ENCODE results near the gene ERC2.

ERC2 gene

DNA sequence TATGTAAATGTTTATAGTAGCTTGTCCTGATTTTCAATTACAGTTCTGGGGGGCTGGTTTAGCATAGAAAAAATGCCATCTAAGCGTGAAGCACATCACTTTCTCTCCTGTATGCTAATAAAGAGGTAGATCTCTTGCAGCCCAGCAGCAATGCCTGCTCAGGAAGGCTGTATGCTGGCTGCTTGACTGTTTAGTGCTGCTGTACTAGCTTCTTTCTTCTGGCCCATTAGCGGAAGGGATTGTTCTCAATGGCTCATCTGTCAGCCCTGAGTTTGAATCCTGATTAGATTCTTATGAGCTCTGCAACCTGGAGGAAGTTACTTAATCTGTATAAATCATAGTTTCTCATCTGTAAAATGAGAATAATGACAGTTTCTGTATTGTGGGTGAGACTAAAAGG is 478.9 kb downstream of the ERC2 start:
- no peak for DNase-seq (ENCODE audit: low spot score)

DNA sequence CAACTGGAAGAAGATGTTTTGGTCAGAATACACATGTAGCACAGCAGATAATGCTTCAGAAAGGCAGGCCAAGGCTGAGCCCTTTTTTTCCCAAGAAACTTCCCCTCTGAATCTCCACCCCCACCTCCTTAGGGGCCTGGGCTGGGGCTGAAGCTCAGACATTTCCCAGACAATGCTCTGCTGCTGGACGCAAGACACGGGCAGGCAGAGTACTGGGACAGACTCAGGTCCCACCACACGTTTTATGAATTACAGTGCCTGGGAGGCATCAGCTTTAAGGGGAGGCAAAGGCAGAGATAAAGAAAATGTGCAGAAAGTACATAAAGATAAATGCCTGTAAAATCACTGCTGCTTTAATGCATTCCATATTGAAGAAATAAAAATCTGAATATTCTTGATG is 479.4 kb downstream of the ERC2 start:
- no peak for DNase-seq (ENCODE audit: low spot score)

DNA sequence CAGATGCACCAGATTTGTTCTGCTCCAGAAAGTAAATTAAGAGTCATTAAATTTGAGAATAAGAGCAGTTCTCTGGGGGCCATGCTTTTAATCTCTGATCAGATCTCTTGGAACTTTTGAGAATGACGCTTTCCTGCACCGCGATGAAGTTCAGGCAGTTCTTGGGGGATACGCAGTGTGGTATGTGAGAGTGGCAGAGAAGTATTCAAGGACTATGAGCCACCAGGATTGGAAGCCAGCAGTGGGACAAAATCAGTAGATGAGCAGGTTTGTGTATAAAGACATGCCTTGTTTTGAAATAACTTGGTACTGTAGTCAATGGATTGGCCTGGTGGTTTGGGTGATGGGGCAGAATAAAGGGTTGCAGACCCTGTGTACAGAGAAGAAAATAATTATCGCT is 483.6 kb downstream of the ERC2 start:
- no peak for DNase-seq (ENCODE audit: low spot score)

DNA sequence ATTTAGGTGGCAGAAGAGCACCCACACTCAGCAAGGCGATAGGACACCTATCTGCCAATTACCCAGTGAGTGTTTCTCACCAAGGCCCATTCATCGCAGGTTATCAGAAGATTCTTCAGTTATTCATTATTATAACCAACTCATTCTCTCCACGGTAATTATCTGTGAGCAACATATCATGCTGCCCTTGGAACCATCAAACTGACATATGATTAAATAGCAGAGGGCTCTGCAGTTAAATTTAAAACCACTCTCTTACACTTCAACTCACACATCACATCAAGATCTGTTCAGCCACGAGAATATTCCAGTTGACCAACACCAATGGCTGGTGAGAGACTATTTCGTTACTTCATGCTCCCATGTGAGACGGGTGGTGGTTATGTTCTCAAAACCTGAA is 489.3 kb downstream of the ERC2 start:
- no peak for DNase-seq (ENCODE audit: low spot score)

DNA sequence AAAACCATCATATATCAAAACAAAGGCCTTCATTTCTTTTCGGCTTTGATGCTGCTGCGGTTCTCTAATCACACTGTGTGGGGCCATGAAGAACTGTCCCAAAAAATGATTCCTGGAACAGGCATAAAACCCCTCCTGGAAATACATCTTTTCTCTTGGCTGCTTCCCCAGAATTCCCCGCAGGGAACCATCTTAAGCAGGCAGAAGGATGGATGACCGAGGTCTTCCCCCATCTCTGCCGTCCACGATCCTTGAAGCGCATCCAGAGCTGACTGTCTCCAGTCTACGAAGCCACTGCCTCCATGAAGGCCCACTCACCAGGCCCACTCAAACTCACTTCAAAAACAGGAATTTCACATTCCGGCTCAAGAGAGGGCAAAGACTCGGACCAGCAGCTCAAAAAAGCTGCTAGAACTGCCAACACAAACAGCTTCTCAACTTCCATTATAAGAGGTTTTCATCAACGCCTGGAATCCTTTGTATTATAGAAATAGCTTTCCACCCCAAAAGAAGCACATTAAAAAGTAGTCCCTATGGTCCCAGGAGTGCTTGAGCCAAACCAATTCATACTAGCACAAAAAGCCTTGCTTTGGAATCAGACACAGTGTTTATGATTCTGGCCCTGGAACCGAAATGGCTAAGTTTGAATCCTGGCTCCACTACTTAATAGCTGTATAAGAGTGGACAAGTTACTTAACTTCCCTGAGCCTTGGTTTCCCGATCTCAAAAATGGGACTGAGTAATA is 493.7 kb downstream of the ERC2 start:
- DNase-seq (ENCODE audit: low spot score), result no peak

DNA sequence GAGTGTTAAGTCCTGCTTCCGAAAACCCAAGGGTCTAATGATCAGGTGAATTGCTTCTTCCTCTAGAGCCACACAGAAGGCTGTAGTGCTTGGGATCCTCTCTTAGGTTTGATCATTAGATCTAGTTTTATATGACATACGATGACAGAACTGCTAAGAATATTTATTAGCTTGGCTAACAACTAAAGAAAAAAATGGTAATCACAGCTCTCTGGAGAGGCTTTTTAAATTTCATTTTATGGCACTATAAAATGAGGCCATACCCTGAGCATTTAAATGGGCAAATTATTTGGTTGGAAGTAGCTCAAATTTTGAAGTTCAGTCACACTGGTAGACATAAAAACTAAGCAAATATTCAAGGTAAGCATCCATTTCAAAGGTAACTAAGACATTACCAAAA is 498.6 kb downstream of the ERC2 start:
- DNase-seq (ENCODE audit: low spot score), result no peak

DNA sequence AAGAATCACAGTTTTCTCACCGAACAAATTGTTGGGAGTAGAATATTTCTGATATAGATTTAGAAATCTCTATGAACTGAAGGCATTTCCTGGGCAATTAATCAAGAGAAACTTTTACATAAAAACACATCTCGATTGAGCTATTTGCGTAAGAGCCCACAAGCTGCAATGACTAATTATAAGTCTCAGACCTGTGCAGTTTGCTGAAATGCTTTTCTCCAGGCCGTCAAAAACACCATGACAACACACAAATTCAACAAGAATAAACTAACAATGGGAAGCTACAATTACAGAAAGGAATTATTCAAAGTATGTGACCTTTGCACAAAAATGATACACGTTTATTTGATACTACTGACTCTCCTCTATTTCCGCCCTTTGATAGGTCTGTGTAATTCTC is 499.9 kb downstream of the ERC2 start:
- no peak for DNase-seq (ENCODE audit: low spot score)

DNA sequence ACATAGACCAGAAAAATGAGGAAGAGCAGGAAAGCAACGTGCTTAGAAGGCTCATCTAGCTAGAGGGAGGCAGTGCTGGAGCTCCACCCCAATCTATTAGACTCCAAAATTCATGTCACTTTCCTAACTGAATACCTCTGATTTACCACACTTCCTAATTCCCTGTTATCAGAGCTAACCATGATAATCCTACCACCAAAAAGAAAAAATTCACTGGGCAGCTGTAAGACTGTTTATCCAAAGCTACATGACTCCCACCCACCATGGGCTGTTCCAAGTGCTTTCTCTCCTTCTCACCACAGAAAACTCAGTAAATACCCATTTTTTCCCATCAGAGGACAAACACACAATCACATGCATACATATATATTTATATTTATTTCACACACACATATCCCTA is 501.7 kb downstream of the ERC2 start:
- DNase-seq (ENCODE audit: low spot score), result no peak

DNA sequence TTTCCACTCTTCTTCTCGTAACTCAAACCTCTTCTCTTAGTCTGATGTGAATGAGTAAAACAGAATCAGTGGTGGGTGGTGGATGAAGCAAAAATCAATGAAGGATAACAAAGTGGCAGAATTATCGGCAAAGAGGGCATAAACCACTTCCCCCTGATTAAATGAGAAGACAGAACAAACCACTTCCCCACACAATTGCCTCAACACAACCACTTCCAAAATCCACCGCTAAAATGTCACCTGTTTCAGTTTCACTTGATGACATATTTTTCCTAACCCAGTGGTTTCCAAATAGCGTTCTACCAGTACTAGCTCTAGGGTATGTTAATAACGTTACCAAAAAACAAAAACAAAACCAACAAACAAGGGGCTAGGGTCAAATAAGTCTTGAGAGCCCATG is 502.5 kb downstream of the ERC2 start:
- DNase-seq (ENCODE audit: low spot score), result no peak

DNA sequence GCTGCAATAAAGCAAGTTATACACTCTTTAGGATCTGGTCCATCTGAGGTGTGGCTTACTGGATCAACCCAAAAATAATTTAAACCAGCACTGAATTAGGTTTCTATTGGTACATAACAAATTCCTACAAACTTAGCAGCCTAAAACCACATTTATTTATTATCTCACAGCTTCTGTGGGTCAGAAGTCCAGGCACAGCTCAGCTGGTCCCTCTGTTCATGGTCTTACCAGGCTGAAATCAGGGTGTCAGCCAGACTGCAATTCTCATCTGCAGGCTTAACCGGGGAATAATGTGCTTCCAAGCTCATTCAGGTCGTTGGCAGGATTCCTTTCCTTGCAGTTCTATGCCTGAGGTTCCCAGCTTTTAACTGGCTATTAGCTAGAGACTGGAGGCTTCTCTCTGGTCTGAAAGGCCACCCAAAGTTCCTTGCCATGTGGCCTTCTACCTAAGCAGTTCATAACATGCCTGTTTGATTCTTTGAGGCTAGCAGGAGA is 503.7 kb downstream of the ERC2 start:
- no peak for DNase-seq (ENCODE audit: low spot score)

DNA sequence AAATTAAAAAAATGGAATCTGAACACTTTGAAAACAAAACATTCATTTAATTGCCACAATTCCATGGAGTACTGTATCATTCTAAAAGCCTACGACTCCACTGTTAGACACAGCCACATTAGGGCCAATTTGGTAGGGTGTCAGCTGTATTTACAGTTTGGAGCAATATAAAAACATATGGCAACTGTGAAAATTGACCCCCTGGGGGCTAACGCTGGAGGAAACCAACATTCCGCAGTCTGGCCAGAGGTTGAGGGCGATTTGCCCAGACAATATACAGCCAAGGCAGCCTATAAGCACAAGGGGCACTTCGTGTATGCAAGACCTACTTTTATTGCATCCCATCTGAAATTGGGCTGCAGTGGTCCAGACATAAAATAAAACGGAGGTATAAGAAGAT is 504.7 kb downstream of the ERC2 start:
- DNase-seq (ENCODE audit: low spot score), result no peak

DNA sequence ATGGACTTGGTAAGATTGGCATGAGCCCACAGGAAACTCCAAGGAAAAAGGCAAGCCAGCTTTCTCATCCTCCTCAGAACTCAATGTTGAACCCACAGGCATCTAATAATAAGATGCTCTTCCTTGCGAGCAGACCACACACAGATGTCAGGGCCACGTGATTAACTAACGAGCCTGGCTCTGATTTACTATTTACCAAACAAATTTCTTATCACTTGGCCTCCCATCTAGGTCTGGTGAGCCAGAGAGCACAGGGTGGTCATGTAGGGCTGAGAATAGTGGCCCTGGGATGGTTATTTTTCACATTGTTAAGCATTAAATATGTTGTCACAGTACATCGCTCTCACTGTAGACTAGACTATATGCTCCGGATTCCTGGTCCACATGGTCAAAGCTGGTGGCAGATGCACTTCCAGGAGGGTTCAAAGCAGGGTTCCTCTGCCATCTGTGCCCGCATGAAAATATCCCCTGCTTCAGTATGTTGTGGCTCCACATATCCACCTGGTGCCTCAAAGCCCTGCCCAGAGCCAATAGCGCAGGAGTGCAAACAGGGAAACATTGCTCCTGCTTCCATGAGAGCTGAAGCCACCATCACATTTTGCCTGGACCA is 508.7 kb downstream of the ERC2 start:
- DNase-seq (ENCODE audit: low spot score), result no peak

DNA sequence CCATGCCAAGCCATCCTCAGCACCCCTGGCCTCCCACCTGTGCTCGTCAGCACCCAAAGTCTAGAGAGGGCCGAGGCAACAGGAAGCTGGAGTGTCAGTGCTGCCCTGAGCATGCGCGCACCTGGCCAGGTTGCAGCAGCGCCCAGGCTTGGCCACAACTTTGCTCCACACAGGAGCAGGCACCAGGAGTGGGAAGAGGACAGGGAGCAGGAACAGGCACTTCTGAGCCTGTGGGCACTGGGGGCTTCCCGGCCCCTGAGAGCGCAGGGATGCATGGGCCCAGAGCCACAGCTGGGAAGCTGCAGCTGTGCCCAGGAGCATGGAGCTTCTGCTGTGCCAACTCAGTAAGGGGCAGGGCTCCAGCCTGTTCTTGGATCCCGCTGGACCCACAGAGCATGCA is 509.7 kb downstream of the ERC2 start:
- no peak for DNase-seq (ENCODE audit: low spot score)

DNA sequence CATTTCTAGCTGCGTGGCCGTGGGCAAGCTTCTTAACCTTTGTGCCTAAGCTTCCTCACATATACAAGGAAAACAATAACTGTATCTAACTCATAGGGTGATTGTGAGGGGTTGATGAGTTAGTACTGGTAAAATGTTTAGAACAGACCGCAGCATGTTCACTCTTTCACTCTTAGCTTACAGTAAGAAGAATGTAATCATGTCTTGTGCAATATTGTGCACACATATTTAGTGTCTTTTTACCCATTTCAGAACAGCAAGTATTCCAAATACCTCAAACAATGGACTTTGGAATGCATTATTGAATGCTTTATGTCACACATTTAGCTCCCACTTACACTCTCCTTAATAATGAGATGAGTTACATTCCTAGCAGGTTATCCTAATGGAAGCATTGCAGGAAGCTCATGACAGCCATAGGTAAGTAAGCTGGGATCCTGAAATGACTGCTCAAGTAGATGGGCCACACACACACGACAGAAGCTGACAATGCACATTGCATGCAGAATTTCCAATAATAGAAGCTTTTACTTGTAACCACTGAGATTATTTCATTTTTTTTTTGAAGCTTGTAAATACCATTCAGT is 512.3 kb downstream of the ERC2 start:
- DNase-seq (ENCODE audit: low spot score), result no peak

DNA sequence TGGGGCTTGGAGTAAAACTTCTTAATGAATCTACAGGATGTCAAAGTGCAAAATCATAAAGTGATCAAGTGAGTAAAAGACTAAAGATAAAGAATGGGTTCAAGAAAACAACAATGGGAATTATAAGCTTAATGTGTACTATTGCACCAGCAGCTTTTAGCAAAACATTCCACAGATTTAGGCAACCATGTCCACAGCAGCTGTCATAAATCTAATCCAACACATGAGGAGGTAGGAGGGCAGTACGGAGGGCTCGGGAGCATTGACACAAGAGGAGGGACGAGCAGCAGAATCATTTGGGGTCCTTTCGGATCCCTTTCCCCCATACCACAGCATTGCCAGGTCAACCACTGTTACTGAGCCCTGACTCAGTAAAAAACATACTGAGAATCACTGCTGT is 516.9 kb downstream of the ERC2 start:
- DNase-seq (ENCODE audit: low spot score), result no peak

DNA sequence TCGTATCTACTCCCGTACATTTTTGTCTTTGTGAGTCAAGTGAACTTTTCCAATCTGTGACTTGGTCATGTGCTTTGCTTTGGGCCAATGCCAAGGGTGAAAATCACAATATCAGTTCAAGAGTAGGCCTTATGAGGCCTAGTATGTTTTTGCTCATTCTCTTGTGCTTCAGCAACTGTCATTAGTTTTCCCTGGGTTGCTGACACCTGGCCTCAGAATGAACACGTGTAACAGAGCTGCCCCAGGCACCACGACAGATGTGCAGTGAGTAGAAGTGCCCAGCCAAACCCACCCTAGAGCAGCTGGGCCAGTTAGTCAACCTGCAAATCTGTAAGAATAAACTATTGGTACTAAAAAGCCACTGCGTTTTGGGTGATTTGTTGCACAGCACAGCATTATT is 520.9 kb downstream of the ERC2 start:
- no peak for DNase-seq (ENCODE audit: low spot score)

DNA sequence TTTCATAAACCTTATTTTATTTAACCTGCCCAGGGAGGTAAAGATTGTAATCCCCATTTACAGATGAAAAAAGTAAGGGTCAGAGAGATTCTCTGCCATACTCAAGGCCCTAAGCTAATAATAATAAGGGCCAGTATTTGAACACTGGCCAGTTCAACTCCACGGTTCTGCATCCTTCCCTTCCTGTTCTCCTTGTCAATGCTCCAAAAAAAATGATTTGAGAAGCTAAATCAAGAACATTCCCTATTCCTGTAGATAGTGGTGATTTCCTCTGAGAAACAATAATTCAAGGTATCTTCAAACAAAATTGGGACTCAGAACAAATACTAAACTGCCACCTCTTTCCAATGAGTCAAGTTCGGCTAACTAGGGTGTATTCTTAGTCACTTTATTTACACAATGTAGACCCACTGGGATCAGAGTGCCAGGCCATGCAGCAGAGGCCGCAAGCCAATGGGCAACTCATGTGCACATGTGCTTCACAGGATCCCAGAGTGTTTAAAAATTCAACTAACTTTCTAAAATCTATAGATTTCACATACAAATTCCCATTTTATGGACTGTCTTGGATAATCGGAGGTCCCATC is 521.6 kb downstream of the ERC2 start:
- DNase-seq (ENCODE audit: low spot score), result no peak

DNA sequence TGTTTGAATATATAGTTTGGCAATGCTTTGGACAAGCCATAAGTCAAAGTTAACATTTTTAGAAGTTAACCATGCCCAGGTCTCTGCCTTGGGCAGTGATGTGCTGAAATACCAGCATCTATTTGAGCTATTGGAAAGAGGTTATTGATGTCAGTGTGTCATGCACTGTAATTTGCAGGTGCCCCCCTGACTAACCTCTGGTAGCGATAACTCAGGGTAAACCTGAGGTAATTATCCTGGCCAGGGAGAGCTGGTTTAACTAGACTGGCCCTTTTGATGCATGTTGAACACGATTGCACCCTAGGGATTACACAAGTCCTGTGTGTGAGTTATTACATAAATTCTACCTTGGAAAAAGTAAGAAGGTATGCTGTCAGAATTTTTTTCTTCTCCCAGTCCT is 525.4 kb downstream of the ERC2 start:
- no peak for DNase-seq (ENCODE audit: low spot score)

DNA sequence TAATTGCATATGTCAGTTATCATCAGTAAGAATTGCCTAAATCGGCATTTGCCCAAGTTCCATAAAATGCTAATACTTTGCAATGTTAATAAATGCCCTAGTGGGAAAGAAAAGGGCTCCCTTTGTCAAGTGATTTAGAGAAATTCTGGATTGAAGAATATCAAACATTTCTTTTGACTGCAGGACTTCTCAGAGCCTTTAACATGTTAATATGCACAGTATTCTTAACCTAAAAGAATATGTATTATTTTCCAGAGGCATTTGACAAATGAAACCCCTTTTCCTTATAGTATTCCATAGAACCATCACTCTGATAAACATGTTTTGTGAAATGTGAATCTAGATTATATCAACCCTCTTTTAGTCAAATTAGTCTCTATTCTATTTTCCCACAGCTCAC is 529.0 kb downstream of the ERC2 start:
- DNase-seq (ENCODE audit: low spot score), result no peak

DNA sequence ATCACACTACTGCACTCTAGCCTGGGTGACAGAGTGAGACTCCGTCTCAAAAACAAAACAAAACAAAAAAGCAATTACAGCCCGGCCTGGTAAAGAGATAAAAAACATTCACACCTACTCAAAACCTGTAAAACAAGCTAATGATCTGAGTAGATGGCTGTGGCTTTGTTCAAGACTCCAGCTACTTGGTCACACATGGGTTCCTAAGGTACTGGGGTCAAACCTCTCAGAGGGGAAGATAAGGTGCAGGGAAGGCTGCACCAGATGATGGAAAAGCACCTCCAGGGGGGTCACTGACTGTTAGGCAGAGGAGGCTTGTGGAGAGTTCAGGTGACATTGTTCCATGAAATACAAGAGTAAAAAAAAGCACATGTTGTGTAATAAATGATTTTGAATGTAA is 531.0 kb downstream of the ERC2 start:
- no peak for DNase-seq (ENCODE audit: low spot score)

DNA sequence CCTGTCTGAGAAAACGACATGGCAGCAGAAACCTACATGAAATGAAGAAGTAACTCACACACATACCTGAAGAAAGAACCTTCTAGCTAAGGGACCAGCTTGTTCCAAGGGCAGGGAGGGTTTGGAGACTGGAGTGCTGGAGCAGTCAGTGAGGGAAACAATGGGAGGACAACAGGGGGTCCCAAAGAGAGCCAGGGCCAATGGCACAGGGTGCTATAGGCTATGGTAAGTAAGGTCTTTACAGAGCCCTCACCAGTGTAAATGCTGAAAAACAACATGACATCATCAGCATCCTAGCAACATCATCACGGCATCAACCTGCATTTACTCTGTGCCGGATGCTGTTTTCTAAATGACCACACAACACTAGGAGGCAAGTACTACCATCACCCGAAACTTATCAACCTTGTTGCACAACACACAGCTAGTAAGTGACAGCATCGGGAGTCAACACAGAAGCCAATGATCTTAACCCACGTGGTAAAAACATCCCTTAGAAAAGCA is 531.7 kb downstream of the ERC2 start:
- DNase-seq (ENCODE audit: low spot score), result no peak

DNA sequence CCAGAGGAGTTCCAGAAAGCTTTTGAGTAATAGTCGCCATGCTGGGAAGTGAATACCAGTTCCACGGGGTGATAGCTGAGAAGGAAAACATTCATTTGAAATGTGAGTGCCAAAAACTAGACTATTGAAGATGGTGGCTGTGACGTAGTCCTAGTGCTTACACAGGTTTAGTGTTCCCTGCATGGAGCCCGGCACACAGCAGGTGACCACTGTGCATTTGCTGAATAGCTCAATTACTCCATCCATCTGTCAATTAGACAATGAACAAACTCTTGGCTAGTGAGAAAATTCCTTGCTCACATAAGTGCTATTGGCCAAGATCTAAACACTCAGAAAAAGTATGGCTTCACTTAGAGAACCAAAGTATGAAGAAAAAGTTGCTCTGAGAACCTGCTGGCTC is 533.0 kb downstream of the ERC2 start:
- peak; percentile 6 for DNase-seq (ENCODE audit: low spot score)

DNA sequence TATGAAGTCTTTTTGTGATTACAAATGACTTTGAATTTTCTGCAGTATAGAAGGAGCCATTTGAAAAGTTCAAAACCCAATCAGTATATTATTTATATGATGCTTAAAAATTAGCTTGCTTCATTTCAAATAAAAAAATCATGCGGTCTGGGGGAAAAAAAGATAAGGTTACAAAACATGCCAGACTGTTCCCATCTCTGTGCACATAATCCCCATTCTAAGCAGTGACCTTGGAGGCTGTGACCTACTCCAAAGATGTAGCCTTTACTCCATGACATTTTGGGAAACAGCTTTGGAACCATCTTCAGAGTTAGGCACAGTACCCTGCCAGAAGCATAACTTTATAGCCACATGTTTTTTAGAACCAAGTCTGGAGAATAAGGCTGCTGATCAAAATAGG is 533.5 kb downstream of the ERC2 start:
- DNase-seq (ENCODE audit: low spot score), result no peak
